Activated T-helper 17 cell treated with anti-CD3 and anti-CD28 coated beads, Interleukin-2, amount 50 U/mL, for 72 hours (primary cell): Measurements from ENCODE around the gene SLC6A13. TPM values are rescaled to one million over a fixed set of nuclear protein-coding genes. Genes with fewer than 3 reads are reported as not detected.

Experiments
- ATAC-seq: fragments of 150-1000 bp; cut with Tn5 transposase; replicated peaks from 2 replicates; pipeline ENCODE4 v1.10.0; 2021; ENCODE audit warnings: mild to moderate bottlenecking, moderate library complexity
- H3K27ac Mint-ChIP-seq: one replicate; pipeline ENCODE4 v1.8.0; 2022; ENCODE audit warnings: mixed read lengths
- H3K27me3 Mint-ChIP-seq: one replicate; pipeline ENCODE4 v1.8.0; 2022; ENCODE audit warnings: mixed read lengths
- H3K36me3 Mint-ChIP-seq: one replicate; pipeline ENCODE4 v1.8.0; 2022; ENCODE audit warnings: low read depth, mild to moderate bottlenecking, mixed read lengths
- H3K4me1 Mint-ChIP-seq: one replicate; pipeline ENCODE4 v1.8.0; 2022; ENCODE audit warnings: mixed read lengths
- H3K4me3 Mint-ChIP-seq: one replicate; pipeline ENCODE4 v1.8.0; 2022; ENCODE audit warnings: mild to moderate bottlenecking, mixed read lengths
- H3K9me3 Mint-ChIP-seq: one replicate; pipeline ENCODE4 v1.8.0; 2022; ENCODE audit warnings: mixed read lengths
- total RNA-seq, 2 donors: library from RNA; stranded (reverse); gene quantifications; one replicate each; pipeline ENCODE4 v1.2.3, GENCODE V29; 2022

SLC6A13 gene
- total RNA-seq, 2 donors from 2014 or later, result 0.32 TPM; not detected in 1

GRCh38 chr12:171743-172676 lies 90.6 kb downstream of the SLC6A13 start:
- H3K36me3 Mint-ChIP-seq, result no peaks in the 10 kb centered on the region
- no peak overlapping the region for H3K4me3 Mint-ChIP-seq
- no peak for ATAC-seq
- no peaks in the 10 kb centered on the region for H3K9me3 Mint-ChIP-seq
- no peaks in the 10 kb centered on the region for H3K4me1 Mint-ChIP-seq
- H3K27ac Mint-ChIP-seq, result no peak overlapping the region
- peaks cover 25% of the 10 kb centered on the region for H3K27me3 Mint-ChIP-seq

- peaks cover 26% of the 10 kb centered on the region for H3K27me3 Mint-ChIP-seq
- H3K4me1 Mint-ChIP-seq, result no peaks in the 10 kb centered on the region
- no peak for ATAC-seq
- no peak overlapping the region for H3K4me3 Mint-ChIP-seq
- H3K36me3 Mint-ChIP-seq, result no peaks in the 10 kb centered on the region
- no peak overlapping the region for H3K27ac Mint-ChIP-seq
- no peaks in the 10 kb centered on the region for H3K9me3 Mint-ChIP-seq
Observed at GRCh38 chr12:171276-171675, 91.4 kb downstream of the SLC6A13 start.

Other genes with a start within 250 kb of the SLC6A13 start
- under 1 TPM; 0.05 to 0.39 TPM for gene IQSEC3, start 196.1 kb downstream of the SLC6A13 start, total RNA-seq
- gene SLC6A12, start 48.7 kb downstream of the SLC6A13 start, total RNA-seq, result not detected
- 10 to 100 TPM; 62.5 to 82.1 TPM for gene KDM5A, start 126.5 kb upstream of the SLC6A13 start, total RNA-seq
- 10 to 100 TPM; 17.4 to 22.8 TPM for gene CCDC77, start 138.8 kb upstream of the SLC6A13 start, total RNA-seq
- 1 to 10 TPM; 3.5 to 4.7 TPM for gene B4GALNT3, start 197.1 kb upstream of the SLC6A13 start, total RNA-seq